NCI-H526 (cell line): ENCODE results near the gene NBPF11.
"Not testable (repeated sequence)": the region's sequence is repeated elsewhere in the genome, so short reads cannot be mapped to it uniquely, and the experiment has no call there.

Source experiments
- DNase-seq, 2 experiments: peaks; one replicate each; lab custom pipeline; 2025; lab: John Stamatoyannopoulos, UW

NBPF11 gene, protein sequence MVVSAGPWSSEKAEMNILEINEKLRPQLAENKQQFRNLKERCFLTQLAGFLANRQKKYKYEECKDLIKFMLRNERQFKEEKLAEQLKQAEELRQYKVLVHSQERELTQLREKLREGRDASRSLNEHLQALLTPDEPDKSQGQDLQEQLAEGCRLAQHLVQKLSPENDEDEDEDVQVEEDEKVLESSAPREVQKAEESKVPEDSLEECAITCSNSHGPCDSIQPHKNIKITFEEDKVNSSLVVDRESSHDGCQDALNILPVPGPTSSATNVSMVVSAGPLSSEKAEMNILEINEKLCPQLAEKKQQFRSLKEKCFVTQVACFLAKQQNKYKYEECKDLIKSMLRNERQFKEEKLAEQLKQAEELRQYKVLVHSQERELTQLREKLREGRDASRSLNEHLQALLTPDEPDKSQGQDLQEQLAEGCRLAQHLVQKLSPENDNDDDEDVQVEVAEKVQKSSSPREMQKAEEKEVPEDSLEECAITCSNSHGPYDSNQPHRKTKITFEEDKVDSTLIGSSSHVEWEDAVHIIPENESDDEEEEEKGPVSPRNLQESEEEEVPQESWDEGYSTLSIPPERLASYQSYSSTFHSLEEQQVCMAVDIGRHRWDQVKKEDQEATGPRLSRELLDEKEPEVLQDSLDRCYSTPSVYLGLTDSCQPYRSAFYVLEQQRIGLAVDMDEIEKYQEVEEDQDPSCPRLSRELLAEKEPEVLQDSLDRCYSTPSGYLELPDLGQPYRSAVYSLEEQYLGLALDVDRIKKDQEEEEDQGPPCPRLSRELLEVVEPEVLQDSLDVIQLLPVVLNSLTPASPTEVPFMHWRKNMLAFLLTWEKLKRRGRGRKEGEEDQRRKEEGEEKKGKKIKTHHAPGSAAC

DNA sequence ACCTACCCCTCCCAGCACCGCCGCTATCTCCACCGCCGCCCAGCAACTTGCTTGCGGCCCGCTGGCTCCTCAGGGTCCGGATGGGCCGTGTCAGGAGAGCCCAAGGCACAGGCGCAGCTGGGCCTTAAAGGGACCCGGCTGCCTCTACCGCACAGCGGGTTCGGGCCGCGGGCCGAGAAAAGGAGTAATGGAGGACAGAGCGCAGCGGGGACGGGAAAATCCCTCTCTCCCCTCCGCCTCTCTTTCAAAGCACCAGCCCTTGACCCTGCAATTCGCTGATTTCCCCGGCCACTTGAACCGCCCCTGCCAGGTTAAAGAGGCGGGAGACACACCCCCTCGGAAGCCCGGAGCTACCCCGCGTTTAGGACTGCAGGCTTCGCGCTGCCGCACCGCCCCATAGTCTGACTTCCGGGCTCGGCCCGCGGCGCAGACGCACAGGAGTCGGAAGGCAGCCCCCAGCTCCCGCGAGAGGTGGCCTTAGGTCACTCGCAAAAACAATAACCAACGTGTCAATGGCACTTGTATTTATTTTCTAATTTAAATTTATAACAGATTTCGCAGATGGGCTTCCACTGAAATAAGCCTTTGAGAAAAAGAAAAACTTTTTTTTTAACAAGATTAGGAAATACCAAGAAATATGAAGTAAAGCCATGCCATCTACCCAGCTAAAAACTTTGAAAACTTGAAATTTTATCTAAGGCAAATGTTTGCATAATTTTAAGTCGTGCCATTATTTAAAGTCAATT lies at the start of gene NBPF11:
Gene NBPF11 (minus strand): TSS at position 371 of the 746 bp plus-strand sequence. CDS start 25,278 bp downstream, outside the sequence.
- DNase-seq = peak; percentile 83 to 97

DNA sequence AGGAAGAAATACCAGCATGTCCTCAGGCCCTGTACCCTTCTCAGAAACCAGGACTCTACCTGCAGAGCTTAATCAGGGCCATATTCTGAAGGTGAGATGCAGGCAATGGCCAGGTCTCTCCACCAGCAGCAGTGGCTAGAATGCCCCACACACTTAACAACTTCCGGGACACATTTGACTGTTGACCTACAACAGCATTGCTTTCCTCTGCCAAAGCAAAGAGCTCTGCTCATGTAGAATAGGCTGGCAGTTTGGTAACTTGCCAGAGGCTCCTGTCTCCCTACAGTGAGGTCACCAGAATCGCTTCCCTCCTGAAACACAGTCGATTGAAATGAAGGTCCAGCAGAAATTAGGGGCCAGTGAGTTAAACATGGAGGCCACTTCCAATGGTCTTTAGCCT lies 45.3 kb upstream of the NBPF11 start:
- DNase-seq = not testable (repeated sequence)

DNA sequence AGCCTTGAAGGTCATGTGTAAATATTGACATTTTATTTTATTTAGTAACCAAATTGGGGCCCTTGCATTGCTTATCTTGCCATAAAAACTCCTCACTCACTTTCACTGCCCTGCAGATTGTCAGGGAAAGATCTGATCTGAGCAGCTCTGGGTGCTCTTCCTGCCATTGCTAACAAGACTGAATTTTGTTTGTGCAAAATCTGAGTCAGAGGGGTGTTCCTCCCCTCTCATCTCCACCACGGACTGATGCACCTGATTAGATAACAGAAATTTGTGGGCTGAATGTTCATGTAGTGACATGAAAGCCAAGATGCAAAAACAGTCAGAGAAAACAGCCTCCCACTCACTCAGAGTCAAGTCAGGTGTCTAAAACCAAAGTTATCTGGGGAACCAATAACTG lies 44.9 kb upstream of the NBPF11 start:
- DNase-seq = not testable (repeated sequence)

DNA sequence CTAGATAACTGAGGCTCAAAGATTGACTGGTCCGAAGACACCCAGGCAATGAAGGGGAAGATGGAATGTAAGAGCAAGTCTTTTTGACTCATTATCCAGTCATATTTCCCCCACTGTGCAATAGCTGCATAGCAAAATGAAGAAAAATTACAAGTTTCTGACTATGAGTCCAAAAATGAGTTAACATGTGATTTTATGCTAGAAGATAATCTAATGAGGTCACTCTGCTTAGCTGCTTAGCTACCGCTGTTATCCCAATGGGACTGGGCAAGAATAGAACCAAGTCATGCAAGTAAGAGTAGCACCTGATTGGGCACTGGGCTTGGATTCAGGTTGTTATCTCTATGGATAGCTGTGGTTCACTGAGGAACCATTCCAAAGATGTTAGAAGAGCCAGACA lies 43.0 kb upstream of the NBPF11 start:
- DNase-seq = not testable (repeated sequence)

DNA sequence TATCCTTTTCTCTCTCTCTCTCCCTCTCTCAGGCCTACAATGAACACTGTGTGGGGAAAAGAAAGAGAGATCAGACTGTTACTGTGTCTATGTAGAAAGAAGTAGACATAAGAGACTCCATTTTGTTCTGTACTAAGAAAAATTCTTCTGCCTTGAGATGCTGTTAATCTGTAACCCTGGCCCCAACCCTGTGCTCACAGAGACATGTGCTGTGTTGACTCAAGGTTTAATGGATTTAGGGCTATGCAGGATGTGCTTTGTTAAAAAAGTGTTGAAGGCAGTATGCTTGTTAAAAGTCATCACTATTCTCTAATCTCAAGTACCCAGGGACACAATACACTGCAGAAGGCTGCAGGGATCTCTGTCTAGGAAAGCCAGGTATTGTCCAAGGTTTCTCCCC lies 36.7 kb upstream of the NBPF11 start:
- not testable (repeated sequence) for DNase-seq

DNA sequence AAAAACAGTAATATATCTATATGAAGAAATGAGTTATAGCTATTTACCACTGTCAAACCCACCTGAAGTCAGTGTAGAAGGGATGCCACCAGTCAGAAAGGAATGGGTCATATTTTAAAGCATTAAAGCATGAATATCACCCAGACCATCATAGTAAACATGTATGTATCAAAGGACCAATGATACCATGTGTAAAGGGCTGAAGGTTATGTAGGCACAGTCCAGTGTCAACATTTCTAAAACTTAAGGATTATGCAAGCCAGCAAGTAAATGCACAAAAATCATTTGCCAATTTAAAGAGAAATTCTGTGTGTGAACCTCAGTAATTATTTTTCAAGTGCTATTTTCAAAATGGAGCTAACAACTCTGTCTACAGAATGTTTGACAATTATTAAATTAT lies 26.6 kb upstream of the NBPF11 start:
- not testable (repeated sequence) for DNase-seq

DNA sequence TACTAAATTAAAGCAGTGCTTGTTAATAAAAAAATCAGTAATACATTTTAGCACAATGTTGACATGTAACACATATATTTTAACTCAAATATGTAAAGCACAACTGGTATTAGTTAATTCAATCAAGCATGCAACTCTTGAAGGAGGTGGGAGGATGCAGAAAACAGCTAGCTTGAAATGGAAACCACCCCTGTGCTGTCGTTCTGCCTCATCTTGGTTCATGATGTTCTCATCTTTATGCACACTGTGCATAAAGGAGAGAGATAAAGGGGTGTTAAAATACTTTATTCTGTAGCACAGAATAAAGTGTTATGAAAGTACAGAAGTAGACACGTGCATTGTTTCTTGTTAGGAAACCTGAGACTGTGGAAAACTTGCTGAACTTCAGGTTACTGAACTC lies 23.3 kb upstream of the NBPF11 start:
- not testable (repeated sequence) for DNase-seq

DNA sequence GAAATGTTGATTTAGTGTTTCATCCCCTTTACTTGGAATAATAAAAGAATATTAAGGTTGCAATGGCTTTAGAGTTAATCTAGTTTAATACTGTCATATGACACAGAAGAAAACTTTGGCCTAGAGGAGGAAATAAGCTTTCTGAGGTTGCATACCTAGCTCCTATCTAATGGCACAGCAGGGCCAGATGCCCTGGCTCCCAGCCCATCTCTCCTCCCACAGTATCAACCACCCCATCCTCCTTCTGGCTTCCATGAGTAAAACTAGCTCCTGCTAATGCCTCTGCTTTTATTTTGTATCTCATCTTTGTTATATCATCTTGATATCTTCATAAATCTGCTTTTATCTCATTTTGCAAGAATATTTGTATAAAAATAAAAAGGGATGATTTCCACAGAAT lies 19.9 kb upstream of the NBPF11 start:
- DNase-seq = not testable (repeated sequence)

DNA sequence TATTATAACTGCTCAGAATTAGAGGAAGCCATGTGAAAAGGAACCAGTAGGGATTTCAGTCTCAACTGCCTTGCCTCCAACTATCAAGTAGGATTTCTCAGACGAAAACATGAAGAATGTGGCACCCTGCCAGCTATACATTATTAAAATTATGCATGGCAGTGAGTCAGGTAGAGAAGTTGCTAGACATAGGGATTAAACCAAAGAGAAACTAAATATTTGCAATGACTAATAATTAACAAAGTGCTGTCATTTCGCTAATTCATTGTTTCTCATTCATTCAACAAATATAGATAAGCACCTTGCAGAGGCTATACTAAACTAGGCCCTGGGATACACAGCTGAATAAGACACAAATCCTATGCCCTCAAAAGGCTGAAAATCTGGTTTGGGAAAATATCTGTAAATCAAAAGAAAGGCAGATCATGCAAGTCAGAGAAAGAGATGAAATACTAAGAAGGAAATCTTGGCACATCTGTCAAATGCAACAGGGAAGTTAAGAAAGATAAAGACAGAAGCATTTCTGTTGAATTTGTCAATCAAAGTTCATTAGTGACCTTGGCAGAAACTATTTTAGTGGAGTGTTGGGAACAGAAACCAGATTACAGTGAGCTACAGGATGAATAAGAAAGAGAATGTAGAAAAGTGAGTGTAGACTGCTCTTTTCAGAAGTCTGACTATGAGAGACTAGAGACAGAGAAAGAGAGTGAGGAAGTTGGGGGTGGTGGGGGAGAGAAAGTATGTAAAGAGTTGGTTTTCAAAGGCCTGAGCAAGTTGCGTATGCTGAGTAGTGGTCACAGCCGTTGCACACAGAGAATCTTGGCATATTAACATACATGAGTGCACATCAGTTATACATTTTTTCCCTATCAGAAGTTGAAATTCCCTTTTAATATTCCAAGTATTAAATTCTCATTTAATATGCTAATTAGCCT lies 14.7 kb upstream of the NBPF11 start:
- DNase-seq = peak in 1 of 2 experiments; percentile 47

DNA sequence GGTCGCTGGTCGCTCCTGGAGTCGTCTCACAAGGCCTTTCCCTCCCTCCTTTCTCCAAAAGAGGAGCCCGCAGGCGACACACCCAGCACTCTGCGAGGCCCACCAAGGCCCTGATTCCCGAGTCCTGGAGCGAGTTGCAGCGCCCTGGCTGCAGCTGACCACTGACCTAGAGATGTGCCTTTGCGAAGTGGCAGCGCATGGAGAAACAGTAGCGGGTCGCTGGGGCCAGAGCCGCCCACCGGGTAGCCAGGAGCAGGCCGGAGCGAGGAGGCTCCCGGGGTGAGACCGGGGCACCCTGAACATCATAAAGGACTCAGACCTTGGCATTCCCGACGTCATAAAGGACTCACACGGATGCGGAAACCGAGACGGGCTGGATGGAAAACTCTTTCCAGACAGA lies 10.3 kb upstream of the NBPF11 start:
- DNase-seq = no peak

DNA sequence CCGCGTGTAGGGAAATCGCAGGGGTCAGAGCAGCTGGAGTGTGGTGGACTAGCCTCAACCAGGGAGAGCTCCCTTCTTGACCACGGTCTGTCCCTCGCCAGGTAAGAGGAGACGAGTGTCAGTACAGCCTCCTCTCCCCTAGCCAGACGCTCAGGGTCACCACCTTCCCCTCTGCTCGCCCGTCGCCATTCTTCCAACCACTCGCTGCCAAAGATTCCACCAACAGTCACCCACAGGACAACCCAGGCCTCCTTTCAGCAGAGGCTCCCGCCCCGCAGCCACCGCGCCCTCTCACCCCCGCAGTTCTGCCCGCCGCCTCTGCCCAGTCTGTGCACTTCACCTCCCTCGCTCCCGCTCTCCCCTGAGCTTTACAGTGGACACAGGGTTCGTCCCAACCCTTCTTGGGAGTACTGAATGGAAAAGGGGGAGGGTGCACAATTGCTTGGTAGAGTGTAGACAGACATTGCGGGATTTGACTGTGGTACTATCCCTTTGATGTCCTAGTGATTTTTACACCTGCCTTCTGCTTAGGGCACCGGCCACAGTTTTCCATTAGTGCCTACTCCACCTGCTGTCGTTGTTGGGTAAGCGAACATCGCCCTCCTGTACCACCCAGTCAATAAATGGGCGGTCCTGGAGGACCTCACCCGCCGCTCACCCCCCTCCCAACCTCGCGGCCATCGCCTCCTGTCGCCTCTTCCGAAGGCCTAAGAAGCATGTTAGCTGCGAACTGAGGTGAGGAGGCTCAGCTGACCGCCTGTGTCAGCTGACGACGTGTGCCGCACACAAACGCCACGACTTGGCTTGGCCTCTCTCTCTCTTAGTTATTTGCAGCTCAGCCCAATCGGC lies 9.2 kb upstream of the NBPF11 start:
- no peak for DNase-seq

DNA sequence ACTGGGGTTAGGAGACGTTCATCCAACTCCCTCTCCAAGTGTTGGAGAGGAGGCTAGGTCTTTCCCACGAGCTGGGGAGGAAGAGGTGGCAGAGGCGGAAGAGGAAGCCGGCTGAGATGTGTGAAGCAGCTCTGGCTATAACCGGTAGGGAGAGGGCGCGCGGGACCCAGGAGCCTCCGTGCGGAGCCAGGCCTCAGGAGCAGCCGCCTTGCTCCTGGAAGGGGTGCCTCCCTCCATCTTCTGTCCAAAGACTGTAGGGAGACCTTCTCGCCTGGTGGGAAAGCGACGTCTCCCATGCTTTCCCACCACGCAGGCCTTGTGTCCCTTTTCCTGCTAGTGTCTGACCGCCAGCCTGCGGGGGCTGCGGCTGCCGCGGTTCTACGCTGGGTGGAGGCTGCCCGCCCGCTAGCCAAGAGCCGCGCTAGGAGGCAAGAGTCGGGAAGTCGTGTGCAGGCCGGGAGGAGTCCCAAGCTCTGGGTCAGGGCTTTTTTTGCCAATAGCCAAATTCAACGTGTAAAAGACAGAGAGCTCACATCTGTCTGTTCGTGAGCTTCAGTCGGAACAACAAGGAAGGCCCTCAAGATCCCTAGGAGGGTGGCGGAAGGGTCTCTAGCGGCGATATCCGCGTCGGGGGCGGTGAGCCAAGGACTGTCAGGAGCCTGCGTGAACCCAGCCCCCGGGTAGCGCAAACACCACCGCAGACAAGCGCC lies 8.4 kb upstream of the NBPF11 start:
- DNase-seq = no peak

DNA sequence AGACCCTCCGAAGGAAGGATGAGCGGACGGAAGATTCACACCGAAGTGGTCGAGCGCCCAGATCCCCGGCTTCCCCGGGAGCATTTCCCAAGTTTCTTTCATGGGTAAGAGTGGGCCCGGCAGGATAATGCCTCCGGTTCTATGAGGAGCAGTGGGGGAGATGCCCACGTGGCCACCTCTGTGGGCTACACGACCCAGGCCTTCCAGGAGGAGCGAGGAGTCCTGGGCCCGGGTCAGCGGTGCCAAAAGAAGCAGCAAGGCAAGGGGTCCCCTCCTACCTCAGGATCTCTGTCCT lies 7.9 kb upstream of the NBPF11 start:
- DNase-seq = no peak

DNA sequence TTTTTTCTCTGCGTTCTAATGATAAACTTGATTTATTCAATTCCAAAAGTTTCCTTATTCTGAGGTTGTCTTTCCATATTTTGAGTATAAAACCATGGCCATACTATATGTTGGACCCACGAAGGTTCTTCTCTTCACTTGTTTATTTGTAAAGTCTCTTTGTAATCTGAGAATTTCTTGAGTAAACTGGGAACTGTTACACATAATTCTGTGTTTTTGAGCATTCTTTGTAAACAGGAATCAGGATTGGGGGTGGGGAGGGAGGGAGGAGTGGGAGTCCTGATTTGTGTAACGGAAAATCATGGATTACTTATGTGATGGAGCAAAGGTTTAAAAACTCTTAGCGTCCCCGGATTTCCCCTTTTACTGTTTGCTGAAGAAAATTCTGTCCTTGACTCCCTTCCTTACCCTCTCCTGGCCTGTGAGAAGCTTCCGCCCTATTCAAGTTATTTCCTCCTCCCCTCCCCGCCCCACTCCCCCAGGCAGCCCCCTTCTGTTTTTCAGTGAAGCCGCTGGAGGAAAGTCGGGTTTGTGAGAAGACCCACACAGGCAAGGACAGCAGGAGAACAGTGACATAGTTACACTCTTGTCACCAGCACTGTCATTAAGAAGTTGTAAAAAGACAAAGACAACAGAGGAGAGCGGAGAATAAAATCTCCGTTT lies 6.4 kb upstream of the NBPF11 start:
- no peak for DNase-seq

DNA sequence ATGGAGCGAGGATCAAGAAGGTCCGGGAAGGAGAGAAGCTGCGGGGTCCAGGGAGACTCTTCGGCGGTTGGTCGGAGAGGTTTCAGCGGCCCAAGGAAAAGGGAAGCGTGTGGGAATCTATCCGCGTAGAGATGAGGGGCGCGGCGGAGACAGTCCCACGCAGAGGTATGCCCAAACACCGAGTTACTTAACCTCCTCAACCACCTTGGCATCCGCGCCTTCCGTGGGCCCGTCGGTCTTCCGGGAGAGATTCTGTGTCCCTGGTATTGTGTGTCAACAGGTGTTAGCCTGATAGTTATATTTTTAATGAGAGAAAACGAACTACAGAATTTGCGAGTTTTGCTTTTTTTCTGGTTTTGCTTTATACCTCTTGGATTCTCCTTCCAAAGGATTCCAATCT lies 5.7 kb upstream of the NBPF11 start:
- not testable (repeated sequence) for DNase-seq

DNA sequence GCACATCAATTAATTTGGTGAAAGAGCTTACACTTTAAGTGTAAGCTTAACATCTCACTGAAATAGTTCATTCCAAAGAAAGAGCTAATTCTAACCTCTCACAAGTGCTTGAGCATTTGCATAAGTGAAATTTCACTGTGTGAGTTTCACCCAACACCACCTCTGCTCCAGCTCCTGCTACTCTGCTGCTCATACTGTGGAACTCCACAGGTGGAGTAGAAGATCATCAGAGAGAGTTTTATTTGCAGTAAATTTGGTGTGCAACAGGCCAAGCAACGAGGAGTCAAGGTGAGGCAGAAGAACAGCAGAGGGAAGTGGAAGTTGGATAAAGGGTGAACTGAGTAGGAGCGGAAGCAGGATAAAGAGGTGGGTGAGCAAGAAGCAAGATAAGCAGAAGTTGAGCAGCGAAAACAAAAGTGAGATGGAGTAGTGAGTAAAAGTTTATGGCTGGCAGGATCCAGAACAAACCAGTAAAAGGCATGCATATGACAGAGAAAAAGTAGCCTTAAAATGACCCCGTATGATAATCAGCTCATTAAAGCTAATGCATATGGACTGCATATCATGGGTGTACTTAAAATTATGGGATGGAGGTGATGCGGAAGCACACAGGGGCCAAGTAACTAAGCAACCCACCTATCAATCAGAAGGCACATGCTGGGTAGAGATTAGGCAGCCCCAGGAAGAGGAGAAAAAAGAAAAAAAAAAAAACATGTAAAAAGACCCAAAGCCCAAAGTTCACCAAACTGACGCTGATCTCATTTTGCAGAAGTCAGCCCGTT lies 3.6 kb upstream of the NBPF11 start:
- DNase-seq = peak in 1 of 2 experiments; percentile 19

DNA sequence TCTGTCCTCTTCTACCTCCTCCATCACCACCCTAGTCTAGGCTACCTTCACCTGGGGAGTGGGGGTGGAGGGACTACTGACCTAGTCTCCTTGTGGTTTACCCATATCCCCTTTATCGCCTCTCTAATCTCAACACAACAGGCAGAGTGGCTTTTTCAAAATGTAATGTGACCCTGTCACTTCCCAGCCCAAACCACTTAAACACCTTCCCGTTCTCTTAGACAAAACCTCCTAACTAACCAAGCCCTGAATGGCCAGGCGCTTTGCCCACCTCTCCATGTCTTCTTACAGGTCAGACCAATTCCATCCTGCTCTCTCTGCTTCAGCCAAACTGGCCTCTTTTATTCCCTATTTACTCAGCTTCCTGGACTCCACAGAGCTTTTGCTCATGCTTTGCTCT lies 714 bp upstream of the NBPF11 start:
- DNase-seq = not testable (repeated sequence)

DNA sequence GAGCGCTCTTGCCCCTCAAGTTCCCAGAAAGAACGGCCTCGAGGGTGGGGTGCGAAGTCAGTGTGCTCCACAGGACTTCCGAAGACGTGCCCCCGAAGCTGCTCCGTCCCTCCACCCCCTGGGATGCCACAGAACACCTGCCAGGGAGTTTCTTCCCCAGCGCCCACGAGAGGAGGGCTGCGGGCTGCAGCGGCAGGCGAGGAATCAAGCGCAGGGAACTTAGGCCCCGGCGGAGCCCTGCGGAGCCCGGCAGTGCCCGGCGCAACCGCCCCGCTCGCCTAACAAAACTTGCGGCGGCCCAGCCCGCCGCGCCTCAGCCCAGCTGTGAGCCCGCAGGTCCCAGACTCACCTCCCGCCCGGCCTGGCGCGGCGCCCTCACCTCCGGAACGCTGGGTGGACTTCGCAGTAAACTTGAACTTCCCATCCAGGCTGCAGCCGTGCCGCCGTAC lies 686 bp downstream of the NBPF11 start:
- DNase-seq = peak in 1 of 2 experiments; percentile 70
